Muscle of leg (tissue), 11 donors: ENCODE results near the gene SCAND1. TPM values are rescaled to one million over a fixed set of nuclear protein-coding genes. Genes with fewer than 3 reads are reported as not detected.

Experiments used
- DNase-seq: peaks from one replicate; pipeline ENCODE4 v3.0.0; 2013
- H3K27ac ChIP-seq: one replicate; pipeline ENCODE4 v1.5.1; 2013; ENCODE audit warnings: mild to moderate bottlenecking, low read length, control low read depth
- H3K27me3 ChIP-seq: one replicate; pipeline ENCODE4 v1.6.1; 2013; ENCODE audit warnings: low read length; ENCODE audit not compliant: control insufficient read depth, insufficient read depth
- H3K36me3 ChIP-seq: one replicate; pipeline ENCODE4 v1.6.1; 2013; ENCODE audit warnings: low read length; ENCODE audit not compliant: control insufficient read depth, insufficient read depth
- H3K4me1 ChIP-seq: one replicate; pipeline ENCODE4 v1.6.1; 2013; ENCODE audit warnings: low read length; ENCODE audit not compliant: control insufficient read depth, insufficient read depth
- H3K4me3 ChIP-seq: one replicate; pipeline ENCODE4 v1.5.1; 2013; ENCODE audit warnings: low read length, control low read depth
- H3K9me3 ChIP-seq: replicated peaks from 2 replicates; pipeline ENCODE4 v1.6.1; 2013; ENCODE audit warnings: low read depth, low read length; ENCODE audit not compliant: control insufficient read depth
- WGBS: methylation state at CpG from one replicate; pipeline ENCODE4 v1.1.5; 2013; ENCODE audit warnings: missing lambda C conversion rate; ENCODE audit not compliant: insufficient coverage; 5-methylcytosine and 5-hydroxymethylcytosine counted together
- polyA plus RNA-seq, 8 donors: library from polyadenylated mRNA; unstranded; fragments of 120-200 nt; gene quantifications; one replicate each; pipeline versions ENCODE4 v1.2.1 to v1.2.3, GENCODE V29; 2013; ENCODE audit warnings: inconsistent platforms in 1 of 8, low replicate concordance in 1 of 8; ENCODE audit not compliant: insufficient read length in 8 of 8, insufficient read depth in 1 of 8
- total RNA-seq: library from RNA; stranded (reverse); fragments of 120-200 nt; gene quantifications from one replicate; pipeline ENCODE4 v1.2.4, GENCODE V29; 2013

SCAND1 gene
- total and polyA plus RNA-seq, 9 donors, result 26.4 to 41.9 (median 36.5) TPM

GRCh38 chr20:35910254-35910653 lies 44.0 kb downstream of the SCAND1 start:
- no CpG with 5 or more reads among the region's 3 CpGs for WGBS
- H3K4me1 ChIP-seq, result peaks cover 3% of the 10 kb centered on the region
- H3K36me3 ChIP-seq, result peaks cover 35% of the 10 kb centered on the region
- no peak overlapping the region for H3K27ac ChIP-seq
- H3K9me3 ChIP-seq, result no peaks in the 10 kb centered on the region
- H3K4me3 ChIP-seq, result no peak overlapping the region
- no peak for DNase-seq
- H3K27me3 ChIP-seq, result no peaks in the 10 kb centered on the region

GRCh38 chr20:35909796-35910195 lies 44.5 kb downstream of the SCAND1 start:
- DNase-seq, result no peak
- no CpG with 5 or more reads among the region's 1 CpG for WGBS
- Histone ChIP-seq H3K27me3 (no peaks in the 10 kb centered on the region), H3K4me3 (no peak overlapping the region), H3K36me3 (peaks cover 33% of the 10 kb centered on the region), H3K27ac (no peak overlapping the region), H3K9me3 (no peaks in the 10 kb centered on the region), H3K4me1 (peaks cover 3% of the 10 kb centered on the region)

GRCh38 chr20:35909176-35909575 lies 45.1 kb downstream of the SCAND1 start:
- no CpG with 5 or more reads among the region's 1 CpG for WGBS
- H3K27ac ChIP-seq, result no peak overlapping the region
- H3K36me3 ChIP-seq, result peaks cover 30% of the 10 kb centered on the region
- no peak overlapping the region for H3K4me3 ChIP-seq
- no peaks in the 10 kb centered on the region for H3K9me3 ChIP-seq
- no peak for DNase-seq
- no peaks in the 10 kb centered on the region for H3K27me3 ChIP-seq
- H3K4me1 ChIP-seq, result peaks cover 3% of the 10 kb centered on the region

- no peak overlapping the region for H3K27ac ChIP-seq
These were observed 46.3 kb downstream of the SCAND1 start for GRCh38 chr20:35908007-35908406.

GRCh38 chr20:35907017-35907701 lies 47.1 kb downstream of the SCAND1 start:
- Histone ChIP-seq H3K27ac (no peak overlapping the region), H3K4me3 (no peak overlapping the region), H3K36me3 (peaks cover 23% of the 10 kb centered on the region), H3K4me1 (peaks cover 3% of the 10 kb centered on the region), H3K9me3 (no peaks in the 10 kb centered on the region), H3K27me3 (no peaks in the 10 kb centered on the region)
- WGBS, result 82% methylated on average over 3 of the region's 7 CpGs
- DNase-seq, result peak; percentile 26

More at GRCh38 chr20:35908007-35908406, 46.3 kb downstream of the SCAND1 start:
- Histone ChIP-seq H3K27me3 (no peaks in the 10 kb centered on the region), H3K36me3 (peaks cover 27% of the 10 kb centered on the region), H3K4me1 (peaks cover 3% of the 10 kb centered on the region), H3K4me3 (no peak overlapping the region), H3K9me3 (no peaks in the 10 kb centered on the region)
- DNase-seq, result no peak

GRCh38 chr20:35904982-35905663 lies 49.2 kb downstream of the SCAND1 start:
- H3K27ac ChIP-seq, result no peak overlapping the region
- WGBS, result 79% methylated on average over 4 of the region's 4 CpGs
- DNase-seq, result no peak
- H3K27me3 ChIP-seq, result no peaks in the 10 kb centered on the region
- no peak overlapping the region for H3K4me3 ChIP-seq
- H3K9me3 ChIP-seq, result no peaks in the 10 kb centered on the region
- H3K4me1 ChIP-seq, result peaks cover 3% of the 10 kb centered on the region
- peaks cover 21% of the 10 kb centered on the region for H3K36me3 ChIP-seq

- H3K36me3 ChIP-seq, result peaks cover 27% of the 10 kb centered on the region
- H3K27ac ChIP-seq, result no peak overlapping the region
- WGBS, result 83% methylated on average over 2 of the region's 3 CpGs
- peaks cover 3% of the 10 kb centered on the region for H3K4me1 ChIP-seq
- no peaks in the 10 kb centered on the region for H3K9me3 ChIP-seq
- H3K27me3 ChIP-seq, result no peaks in the 10 kb centered on the region
- no peak for DNase-seq
- no peak overlapping the region for H3K4me3 ChIP-seq
These were observed 50.5 kb downstream of the SCAND1 start for GRCh38 chr20:35903843-35904242.

Other genes with a start within 250 kb of the SCAND1 start
- gene RBM39, start 212.2 kb downstream of the SCAND1 start, total RNA-seq, result 300 TPM
- 100 to 1,000 TPM; 222 to 310 (median 269) TPM for gene RBM39, start 212.2 kb downstream of the SCAND1 start, polyA plus RNA-seq
- gene PHF20, start 182.5 kb downstream of the SCAND1 start, total RNA-seq, result 28.3 TPM
- 10 to 100 TPM; 24.1 to 35.0 (median 28.6) TPM for gene PHF20, start 182.5 kb downstream of the SCAND1 start, polyA plus RNA-seq
- gene CNBD2, start 14.1 kb upstream of the SCAND1 start, total RNA-seq, result 5.5 TPM
- under 1 TPM; 0.15 to 0.56 (median 0.33) TPM for gene CNBD2, start 14.1 kb upstream of the SCAND1 start, polyA plus RNA-seq
- 14.3 TPM for gene EPB41L1, start 200.2 kb upstream of the SCAND1 start, total RNA-seq
- gene EPB41L1, start 200.2 kb upstream of the SCAND1 start, polyA plus RNA-seq, result 10 to 100 TPM; 18.5 to 37.6 (median 26.4) TPM